GM08714 (cell line): ENCODE data around the gene TBC1D22B.
A peak's percentile ranks its signal among the peaks of the same experiment; 100 is the strongest.

ENCODE experiments used
- H3K4me3 ChIP-seq: fragments of 200-500 bp; sonication (Bioruptor generic); 2 replicates; pipeline ENCODE4 v1.5.1; 2014; ENCODE audit warnings: mild to moderate bottlenecking, low read length, inconsistent platforms
- ZNF274 ChIP-seq: IDR thresholded peaks from 2 replicates; pipeline ENCODE4 v1.6.1; 2012; ENCODE audit warnings: mild to moderate bottlenecking, low read depth, low read length

The TBC1D22B gene, protein sequence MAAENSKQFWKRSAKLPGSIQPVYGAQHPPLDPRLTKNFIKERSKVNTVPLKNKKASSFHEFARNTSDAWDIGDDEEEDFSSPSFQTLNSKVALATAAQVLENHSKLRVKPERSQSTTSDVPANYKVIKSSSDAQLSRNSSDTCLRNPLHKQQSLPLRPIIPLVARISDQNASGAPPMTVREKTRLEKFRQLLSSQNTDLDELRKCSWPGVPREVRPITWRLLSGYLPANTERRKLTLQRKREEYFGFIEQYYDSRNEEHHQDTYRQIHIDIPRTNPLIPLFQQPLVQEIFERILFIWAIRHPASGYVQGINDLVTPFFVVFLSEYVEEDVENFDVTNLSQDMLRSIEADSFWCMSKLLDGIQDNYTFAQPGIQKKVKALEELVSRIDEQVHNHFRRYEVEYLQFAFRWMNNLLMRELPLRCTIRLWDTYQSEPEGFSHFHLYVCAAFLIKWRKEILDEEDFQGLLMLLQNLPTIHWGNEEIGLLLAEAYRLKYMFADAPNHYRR

DNA sequence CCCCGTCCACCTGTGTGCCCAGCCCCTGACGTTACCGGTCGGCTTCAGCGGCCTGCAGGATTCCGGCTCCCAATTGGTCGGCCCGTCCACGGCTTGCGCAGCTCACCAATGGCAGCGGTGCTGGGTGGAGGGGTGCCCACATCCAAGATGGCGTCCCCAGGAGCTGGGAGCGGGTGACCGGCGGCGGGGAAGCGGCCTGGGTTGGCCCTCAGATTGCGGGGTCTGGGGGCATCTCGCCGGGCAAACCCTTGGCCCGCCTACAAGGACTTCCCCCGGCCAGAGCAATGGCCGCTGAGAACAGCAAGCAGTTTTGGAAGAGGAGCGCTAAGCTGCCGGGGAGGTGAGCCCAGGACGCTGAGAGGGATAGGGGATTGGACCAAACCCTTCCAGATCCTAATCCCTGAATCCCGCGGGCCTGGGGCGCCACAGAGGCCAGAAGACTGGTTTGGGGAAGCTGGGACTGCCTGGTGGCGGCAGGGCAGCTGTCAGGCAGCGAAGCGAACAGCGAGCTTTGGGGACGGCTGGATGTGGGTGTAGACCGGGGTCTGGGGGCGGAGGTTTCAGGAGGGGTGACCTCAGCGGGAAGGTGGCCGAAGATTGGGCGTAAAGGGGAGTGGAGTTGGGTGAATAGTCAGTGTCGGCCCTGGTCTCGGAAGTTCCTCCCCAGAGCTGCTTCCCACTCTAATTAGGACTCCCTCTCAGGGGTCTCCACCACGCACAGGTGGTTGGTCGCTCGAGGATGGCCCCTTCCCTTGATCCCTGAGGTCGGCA, at the start of gene TBC1D22B, which contains the start of gene TMEM217:
Gene TBC1D22B (plus strand): TSS at position 139 of the 771 bp plus-strand sequence. CDS start 146 bp downstream, at position 285.
Gene TMEM217 (minus strand): TSS at position 511 of the 771 bp plus-strand sequence. CDS start 39,114 bp downstream, outside the sequence.
- H3K4me3 ChIP-seq, result peak within 1 kb of the TSS; percentile 82
- TF ChIP-seq ZNF274, result no peak

DNA sequence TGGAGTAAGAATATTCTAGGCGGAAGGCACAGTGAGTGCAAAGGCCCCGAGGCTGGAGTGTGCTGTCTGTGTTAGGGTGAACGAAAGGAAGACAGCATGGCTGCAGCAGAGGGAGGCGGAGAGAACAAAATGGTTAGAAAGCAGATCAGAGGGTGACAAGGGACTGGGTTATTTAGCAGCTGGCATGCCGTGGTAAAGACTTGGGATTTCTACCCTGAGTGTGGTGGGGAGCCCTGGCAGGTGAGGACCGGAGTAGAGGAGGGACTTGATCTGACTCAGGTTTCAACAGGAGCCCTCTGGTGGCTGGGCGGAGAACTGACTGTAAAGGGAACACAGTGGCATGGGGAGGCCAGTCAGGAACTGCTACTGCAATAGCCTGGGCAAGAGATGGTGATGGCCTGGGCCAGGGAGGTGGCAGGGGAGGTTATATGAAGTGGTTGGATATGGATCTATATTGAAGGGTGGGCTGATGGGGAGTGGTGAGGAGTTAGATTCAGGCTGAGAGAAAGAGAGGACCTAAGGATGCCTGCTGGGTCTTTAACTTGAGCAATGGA, 49.6 kb upstream of the TBC1D22B start:
- no peak overlapping the region for H3K4me3 ChIP-seq
- no peak for TF ChIP-seq ZNF274

DNA sequence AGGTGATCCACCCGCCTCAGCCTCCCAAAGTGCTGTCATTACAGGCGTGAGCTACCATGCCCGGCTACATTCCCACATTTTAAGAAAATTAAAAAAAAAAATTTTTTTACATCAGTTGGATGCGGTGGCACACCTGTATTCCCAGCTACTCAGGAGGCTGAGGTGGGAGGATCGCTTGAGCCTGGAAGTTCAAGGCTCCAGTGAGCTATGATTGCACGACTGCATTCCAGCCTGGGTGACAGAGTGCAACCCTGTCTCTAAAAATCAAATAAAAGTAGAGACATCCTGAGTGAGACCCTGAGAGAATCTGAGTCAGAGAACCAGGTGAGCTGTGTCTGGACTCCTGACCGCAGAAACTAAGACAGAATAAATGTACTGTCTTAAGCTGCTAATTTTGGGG, 48.8 kb upstream of the TBC1D22B start:
- TF ChIP-seq ZNF274, result no peak
- no peak overlapping the region for H3K4me3 ChIP-seq

DNA sequence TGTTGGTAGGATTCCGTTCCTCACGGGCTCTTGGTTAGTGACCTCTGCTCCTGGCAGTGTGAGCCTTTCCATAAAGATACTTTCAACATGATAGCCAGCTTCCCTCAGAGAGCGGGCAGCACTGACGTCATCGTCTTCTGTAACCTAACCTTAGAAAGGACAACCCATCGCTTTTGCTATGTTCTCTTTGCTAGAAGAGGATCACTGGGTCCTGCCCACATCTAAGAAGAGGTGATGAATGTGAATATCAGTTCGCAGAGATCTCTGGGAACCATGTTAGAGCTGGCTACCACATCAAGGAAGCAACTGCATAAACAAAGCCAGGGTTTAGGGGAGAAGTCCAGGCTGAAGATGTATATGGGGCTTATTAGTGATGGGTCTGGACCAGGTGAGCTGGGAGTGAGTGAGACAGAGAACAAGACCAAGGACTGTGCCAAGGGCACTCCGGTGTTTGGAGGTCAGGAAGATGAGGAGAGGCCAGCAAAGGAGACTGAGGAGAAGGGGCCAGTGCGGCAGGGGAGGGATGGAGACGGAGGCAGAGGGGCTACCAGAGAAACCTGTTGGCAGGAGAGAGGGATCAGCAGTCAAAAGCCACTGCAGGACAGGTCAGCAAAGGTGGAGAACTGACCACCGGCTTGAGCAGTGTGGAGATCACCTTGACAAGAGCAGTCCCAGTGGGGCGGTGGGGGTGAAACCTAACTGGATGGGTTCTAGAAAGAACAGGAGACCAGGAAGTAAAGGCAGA, 47.9 kb upstream of the TBC1D22B start:
- H3K4me3 ChIP-seq, result no peak overlapping the region
- no peak for TF ChIP-seq ZNF274

DNA sequence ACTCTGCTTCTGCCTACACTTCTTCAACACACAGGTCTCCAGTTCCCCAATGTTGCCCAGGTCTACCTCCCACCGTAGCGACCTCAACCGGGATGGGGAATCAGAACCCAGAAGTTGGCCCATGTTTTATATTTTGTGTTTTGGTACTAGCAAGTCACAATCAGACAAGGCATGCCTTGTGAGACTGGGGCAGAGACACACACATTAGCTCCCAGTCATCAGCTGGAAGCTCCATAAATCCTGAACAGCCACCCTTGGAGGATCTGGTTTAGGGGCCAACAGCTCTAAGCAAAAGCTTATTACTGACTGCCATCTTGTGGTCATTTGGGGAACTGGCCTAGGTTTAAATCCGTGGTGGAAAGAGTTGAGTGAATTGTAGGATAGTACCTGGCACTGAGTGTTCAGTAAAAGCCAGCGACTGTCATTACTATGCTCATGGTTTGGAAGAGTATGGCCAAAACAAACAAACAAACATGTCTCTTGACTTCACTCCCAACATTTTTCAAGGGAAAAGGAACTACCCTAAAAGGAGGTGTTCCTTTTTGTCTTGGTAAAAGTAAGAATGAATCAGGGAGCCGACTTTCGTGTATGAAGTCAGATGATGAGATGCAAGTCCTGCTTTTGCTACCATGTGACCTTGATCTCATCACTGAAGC, 47.1 kb upstream of the TBC1D22B start:
- H3K4me3 ChIP-seq, result no peak overlapping the region
- TF ChIP-seq ZNF274, result no peak

DNA sequence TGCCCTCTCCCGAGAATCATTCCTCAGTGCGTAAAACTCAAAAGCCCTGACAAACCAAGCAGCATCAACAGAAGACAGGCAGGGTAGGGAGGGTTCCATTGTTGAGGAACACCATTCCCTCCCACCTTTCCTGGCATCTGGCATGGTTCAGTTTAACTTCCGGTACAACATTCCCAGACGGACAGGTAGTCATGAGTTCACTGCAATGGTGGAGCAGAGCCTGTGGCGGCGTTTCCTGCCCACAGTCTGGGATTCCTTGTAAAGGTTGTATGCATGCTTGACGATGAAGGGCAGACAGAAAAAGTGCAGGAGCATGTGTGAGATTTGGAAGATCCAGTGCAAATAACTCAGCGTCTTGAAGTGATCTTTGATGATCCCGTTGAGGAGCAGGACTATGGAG, 45.3 kb upstream of the TBC1D22B start:
- no peak for TF ChIP-seq ZNF274
- H3K4me3 ChIP-seq, result no peak overlapping the region

DNA sequence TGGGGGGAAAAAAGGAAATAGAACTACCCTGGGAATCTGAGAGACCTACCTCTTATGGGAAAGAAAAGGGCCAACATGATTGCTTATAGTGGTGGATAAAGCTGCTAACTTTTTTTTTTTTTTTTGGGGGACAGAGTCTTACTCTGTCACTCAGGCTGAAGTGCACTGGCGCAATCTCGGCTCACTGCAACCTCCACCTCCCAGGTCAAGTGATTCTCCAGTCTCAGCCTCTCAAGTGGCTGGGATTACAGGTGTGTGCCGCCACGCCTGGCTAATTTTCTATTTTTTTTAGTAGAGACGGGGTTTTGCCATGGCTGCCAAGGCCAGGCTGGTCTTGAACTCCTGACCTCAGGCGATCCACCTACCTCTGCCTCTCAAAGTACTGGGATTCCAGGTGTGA, 39.5 kb upstream of the TBC1D22B start:
- TF ChIP-seq ZNF274, result no peak
- no peak overlapping the region for H3K4me3 ChIP-seq

DNA sequence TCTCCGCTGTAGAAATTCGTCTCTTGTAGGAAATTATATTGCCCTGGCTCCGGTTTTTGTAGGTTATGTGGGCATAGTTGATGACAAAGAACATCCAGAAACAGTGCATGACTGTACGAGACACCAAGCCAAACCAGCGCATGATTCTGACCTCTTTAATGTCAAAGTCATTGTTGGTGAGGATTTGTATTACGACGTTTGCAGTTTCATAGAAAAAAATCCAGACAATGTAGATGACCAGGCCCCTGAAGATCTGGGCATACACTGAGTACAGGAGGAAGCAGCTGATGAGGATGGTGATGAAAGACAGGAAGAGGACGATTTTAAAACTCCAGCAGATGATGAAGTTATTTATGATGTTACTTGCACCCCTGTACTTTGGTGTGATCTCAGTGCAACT, 39.1 kb upstream of the TBC1D22B start:
- no peak for TF ChIP-seq ZNF274
- no peak overlapping the region for H3K4me3 ChIP-seq

DNA sequence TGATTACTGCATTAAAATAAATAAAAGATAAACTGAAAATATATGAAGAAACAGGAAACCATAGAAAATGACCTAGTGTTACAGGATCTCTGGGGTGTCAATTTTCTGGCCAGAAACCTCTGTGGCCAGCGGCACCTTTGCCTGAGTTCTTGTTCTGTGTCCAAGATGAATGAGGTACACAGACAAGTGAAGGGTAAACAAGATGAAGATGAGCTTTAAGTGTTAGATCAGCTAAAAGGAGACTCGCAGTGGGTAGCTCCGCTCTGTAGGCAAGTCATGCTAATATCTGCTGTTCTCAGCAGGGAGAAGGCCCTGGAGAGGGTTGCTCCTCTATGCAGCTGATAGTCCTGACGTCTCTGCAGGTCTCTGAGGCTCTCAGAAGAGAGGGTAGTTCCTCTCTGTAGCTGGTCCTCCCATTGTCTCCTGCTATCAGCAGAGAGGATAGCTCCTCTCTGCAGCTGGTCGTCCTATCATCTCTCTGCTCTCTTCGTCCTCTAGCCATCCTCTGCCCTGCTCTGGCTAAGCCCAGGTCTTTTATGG, 35.9 kb upstream of the TBC1D22B start:
- no peak for TF ChIP-seq ZNF274
- H3K4me3 ChIP-seq, result peak overlapping the region; percentile 57; the same call in 1 of the 2 replicates

DNA sequence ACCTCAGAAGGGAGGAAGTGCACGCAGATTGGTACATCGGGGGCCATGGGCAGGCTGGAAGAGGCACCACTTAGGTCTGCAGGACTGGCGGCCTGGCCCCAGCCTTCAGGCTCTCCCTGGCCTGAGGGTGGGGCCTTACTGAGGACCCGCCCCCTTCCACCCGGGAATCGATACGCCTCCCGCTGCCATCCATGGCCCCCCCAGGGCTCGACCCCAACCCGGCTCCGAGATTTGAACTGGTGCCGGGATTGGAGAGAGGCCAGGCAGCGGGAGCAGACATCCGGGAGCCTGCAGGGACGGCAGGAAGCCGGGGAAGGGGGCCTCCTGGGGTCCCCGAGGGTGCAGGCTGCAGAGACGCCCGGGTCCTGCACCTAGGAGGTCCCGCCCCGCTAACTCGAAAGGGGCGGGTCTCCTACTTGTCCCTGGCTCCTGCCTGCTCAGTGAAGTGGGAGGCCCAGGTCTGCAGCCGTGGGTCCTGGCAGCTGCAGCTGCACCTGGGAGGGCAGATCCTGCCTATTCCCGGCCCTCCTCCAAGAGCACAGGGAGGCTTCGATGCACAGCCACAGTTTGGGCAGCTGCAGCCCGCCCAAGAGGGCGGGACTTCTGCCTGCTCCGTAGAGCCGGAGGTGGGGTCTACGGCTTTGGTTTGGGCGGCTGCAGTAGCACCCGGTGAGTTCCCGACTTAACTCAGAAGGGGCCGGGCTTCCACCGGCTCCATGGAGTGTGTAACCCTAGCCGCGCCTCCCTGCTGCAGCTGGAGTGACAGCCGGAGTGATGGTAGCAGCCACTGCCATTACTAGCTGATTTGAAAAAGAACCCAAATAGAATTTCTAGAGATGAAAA, 35.2 kb upstream of the TBC1D22B start:
- TF ChIP-seq ZNF274, result no peak
- peak overlapping the region; percentile 57; the same call in 1 of the 2 replicates for H3K4me3 ChIP-seq

DNA sequence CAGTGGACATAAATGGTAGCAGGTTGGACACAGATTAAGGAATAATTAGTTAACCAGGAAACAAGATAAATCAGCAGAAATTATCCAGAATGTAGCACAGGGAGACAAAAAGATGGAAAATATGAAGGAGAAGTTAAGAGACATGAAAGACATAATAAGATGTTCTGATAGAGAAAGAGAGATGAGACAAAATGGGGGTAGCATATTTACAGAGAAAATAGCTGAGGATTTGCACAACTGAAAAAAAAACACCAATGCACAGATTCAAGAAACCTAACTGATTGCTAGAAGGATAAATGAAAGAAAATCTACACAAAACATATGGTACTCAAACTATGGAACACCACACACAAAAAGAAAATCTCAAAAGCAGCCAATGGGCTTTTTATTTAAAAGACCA, 34.6 kb upstream of the TBC1D22B start:
- TF ChIP-seq ZNF274, result no peak
- H3K4me3 ChIP-seq, result peak overlapping the region; percentile 57; the same call in 1 of the 2 replicates
